HepG2 (cell line): ENCODE results near the gene RERE. TPM values are rescaled to one million over a fixed set of nuclear protein-coding genes. Genes with fewer than 3 reads are reported as not detected.

Experiments used
- EHMT2 ChIP-seq: fragments of 200-600 bp; sonication (generic); IDR thresholded peaks from 2 replicates; pipeline ENCODE4 v1.7.0; 2017; ENCODE audit warnings: antibody characterized with exemption, low read depth, low read length, borderline replicate concordance
- GABPA ChIP-seq, 2 experiments: IDR thresholded peaks; 2 replicates each; pipeline ENCODE4 v1.6.1; 2011 to 2016; ENCODE audit warnings: low read depth in 2 of 2, low read length in 1 of 2, missing biosample characterization in 1 of 2, missing genetic modification characterization in 1 of 2
- GABPB1 ChIP-seq: IDR thresholded peaks from 2 replicates; pipeline ENCODE4 v1.6.1; 2016; ENCODE audit warnings: mild to moderate bottlenecking, missing genetic modification reagents, moderate library complexity, missing compliant biosample characterization
- KAT8 ChIP-seq: IDR thresholded peaks from 2 replicates; pipeline ENCODE4 v1.6.1; 2016; ENCODE audit warnings: missing genetic modification reagents, missing compliant biosample characterization
- NPAS2 ChIP-seq: sonication (generic); formaldehyde crosslinking; IDR thresholded peaks from 2 replicates; pipeline ENCODE4 v1.8.0; 2022; ENCODE audit warnings: mild to moderate bottlenecking, missing genetic modification reagents, borderline replicate concordance
- POLR2AphosphoS5 ChIP-seq: IDR thresholded peaks from 2 replicates; pipeline ENCODE4 v1.6.1; 2012; ENCODE audit warnings: low read depth, low read length
- TAF1 ChIP-seq: sonication (generic); formaldehyde crosslinking; IDR thresholded peaks from 2 replicates; pipeline ENCODE4 v1.4.0; 2020; ENCODE audit warnings: missing genetic modification reagents
- TARDBP ChIP-seq: sonication (generic); formaldehyde crosslinking; IDR thresholded peaks from 2 replicates; pipeline ENCODE4 v1.8.0; 2022; ENCODE audit warnings: mild to moderate bottlenecking, missing genetic modification reagents
- THYN1 ChIP-seq: sonication (generic); formaldehyde crosslinking; IDR thresholded peaks from 2 replicates; pipeline ENCODE4 v1.8.1; 2023; ENCODE audit warnings: low read depth, mild to moderate bottlenecking, moderate library complexity, missing genetic modification reagents, borderline replicate concordance
- ZFP36L2 ChIP-seq: sonication (generic); formaldehyde crosslinking; IDR thresholded peaks from 2 replicates; pipeline ENCODE4 v1.4.0; 2020; ENCODE audit warnings: missing genetic modification reagents
- ZFX ChIP-seq: sonication (generic); formaldehyde crosslinking; IDR thresholded peaks from 2 replicates; pipeline ENCODE4 v1.4.0; 2020; ENCODE audit warnings: mild to moderate bottlenecking, low read depth, missing genetic modification reagents, moderate library complexity
- ZNF441 ChIP-seq: sonication (generic); formaldehyde crosslinking; IDR thresholded peaks from 2 replicates; pipeline ENCODE4 v1.7.0; 2021; ENCODE audit warnings: missing genetic modification reagents, borderline replicate concordance
- polyA plus RNA-seq, 8 experiments: library from polyadenylated mRNA; depleted of rRNA in 3 of 8; stranded (reverse) in 7 of 8; unstranded in 1 of 8; fragments of >200 nt; fragmentation: Illumina TruSeq in 4 of 8; extraction: Trizol in 4 of 8; gene quantifications; 2 replicates each; pipeline versions ENCODE4 v1.2.1 to v1.2.3, GENCODE V29; 2011 to 2016; ENCODE audit warnings: low read depth in 4 of 8, missing spikeins in 1 of 8, mixed read lengths in 1 of 8; ENCODE audit not compliant: insufficient read depth in 1 of 8
- total RNA-seq, 5 experiments: library from RNA; depleted of rRNA; stranded (reverse); fragments of >200 nt; fragmentation: Illumina TruSeq; extraction: Trizol; gene quantifications; 2 replicates each; pipeline ENCODE4 v1.2.3, GENCODE V29; 2016; ENCODE audit warnings: low read depth in 1 of 5
- TF ChIP-seq, protein P1 (sequence below): sonication (generic); formaldehyde crosslinking; IDR thresholded peaks from 2 replicates; pipeline ENCODE4 v1.4.0; 2020; ENCODE audit warnings: missing genetic modification reagents, borderline replicate concordance
- TF ChIP-seq, protein P2 (sequence below): sonication (generic); formaldehyde crosslinking; IDR thresholded peaks from 2 replicates; pipeline ENCODE4 v1.4.0; 2020; ENCODE audit warnings: missing genetic modification reagents

The RERE gene
- total and polyA plus RNA-seq, 2 of the 13 experiments (the other 11 are each of a cell fraction or from before 2014, with no cell fraction given) = 18.3 to 21.9 TPM

DNA sequence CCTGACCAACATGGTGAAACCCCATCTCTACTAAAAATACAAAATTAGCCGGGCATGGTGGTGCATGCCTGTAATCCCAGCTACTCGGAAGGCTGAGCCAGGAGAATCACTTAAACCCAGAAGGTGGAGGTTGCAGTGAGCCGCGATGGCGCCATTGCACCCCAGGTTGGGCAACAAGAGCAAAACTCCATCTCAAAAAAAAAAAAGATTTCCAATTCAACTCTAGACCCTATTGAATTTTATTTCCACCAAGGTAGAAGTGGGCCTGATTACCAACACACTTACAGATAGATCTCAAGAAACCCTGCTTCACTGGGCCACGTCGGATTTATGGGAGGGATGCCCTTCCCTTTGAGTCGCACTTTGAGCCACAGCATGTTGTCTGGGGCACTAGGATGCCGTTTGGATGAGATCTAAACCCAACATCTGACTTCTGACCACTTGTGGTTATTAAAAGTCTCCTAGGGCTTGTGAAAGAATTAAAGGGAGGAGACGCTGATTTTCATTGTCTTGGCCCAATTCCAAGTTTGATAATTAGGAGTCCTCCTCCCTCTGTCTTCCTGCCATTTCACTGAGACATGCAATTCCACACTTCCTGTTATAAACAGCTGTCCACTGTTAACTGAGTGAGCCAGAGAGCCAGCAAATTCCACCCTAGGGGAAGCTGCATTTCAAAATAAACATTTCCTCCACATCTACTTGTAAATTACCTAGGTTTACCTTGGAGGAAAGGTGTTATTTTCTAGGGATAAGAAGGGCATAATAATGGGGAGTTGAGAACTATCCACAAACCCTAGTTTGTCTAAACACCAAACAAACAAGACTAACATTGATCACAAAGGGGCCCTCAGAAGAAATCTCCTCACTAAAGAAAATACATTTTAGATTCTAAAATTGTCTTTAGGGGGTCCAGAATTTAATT is 5.2 kb upstream of the RERE start (continued):
- TF ChIP-seq, protein P1, sequence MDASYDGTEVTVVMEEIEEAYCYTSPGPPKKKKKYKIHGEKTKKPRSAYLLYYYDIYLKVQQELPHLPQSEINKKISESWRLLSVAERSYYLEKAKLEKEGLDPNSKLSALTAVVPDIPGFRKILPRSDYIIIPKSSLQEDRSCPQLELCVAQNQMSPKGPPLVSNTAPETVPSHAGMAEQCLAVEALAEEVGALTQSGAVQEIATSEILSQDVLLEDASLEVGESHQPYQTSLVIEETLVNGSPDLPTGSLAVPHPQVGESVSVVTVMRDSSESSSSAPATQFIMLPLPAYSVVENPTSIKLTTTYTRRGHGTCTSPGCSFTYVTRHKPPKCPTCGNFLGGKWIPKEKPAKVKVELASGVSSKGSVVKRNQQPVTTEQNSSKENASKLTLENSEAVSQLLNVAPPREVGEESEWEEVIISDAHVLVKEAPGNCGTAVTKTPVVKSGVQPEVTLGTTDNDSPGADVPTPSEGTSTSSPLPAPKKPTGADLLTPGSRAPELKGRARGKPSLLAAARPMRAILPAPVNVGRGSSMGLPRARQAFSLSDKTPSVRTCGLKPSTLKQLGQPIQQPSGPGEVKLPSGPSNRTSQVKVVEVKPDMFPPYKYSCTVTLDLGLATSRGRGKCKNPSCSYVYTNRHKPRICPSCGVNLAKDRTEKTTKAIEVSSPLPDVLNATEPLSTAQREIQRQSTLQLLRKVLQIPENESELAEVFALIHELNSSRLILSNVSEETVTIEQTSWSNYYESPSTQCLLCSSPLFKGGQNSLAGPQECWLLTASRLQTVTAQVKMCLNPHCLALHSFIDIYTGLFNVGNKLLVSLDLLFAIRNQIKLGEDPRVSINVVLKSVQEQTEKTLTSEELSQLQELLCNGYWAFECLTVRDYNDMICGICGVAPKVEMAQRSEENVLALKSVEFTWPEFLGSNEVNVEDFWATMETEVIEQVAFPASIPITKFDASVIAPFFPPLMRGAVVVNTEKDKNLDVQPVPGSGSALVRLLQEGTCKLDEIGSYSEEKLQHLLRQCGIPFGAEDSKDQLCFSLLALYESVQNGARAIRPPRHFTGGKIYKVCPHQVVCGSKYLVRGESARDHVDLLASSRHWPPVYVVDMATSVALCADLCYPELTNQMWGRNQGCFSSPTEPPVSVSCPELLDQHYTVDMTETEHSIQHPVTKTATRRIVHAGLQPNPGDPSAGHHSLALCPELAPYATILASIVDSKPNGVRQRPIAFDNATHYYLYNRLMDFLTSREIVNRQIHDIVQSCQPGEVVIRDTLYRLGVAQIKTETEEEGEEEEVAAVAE (CRISPR knock-in tag) = peak; percentile 55; the same call in 1 of the 2 replicates
- 0 out of 2 replicates have a peak, but pooled peaks have one; percentile 7 for TF ChIP-seq GABPB1 (CRISPR knock-in tag)
- TF ChIP-seq EHMT2 = no peak
- peak; percentile 49; the same call in 1 of the 2 replicates for TF ChIP-seq POLR2AphosphoS5
- TF ChIP-seq THYN1 (CRISPR knock-in tag) = no peak
- TF ChIP-seq TAF1 (CRISPR knock-in tag) = peak; percentile 40; the same call in 1 of the 2 replicates
- peak; percentile 79 for TF ChIP-seq ZNF441 (CRISPR knock-in tag)
- peak; percentile 37; the same call in 1 of the 2 replicates for TF ChIP-seq ZFX (CRISPR knock-in tag)
- TF ChIP-seq, protein P2, sequence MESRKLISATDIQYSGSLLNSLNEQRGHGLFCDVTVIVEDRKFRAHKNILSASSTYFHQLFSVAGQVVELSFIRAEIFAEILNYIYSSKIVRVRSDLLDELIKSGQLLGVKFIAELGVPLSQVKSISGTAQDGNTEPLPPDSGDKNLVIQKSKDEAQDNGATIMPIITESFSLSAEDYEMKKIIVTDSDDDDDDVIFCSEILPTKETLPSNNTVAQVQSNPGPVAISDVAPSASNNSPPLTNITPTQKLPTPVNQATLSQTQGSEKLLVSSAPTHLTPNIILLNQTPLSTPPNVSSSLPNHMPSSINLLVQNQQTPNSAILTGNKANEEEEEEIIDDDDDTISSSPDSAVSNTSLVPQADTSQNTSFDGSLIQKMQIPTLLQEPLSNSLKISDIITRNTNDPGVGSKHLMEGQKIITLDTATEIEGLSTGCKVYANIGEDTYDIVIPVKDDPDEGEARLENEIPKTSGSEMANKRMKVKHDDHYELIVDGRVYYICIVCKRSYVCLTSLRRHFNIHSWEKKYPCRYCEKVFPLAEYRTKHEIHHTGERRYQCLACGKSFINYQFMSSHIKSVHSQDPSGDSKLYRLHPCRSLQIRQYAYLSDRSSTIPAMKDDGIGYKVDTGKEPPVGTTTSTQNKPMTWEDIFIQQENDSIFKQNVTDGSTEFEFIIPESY (CRISPR knock-in tag) = peak; percentile 72; the same call in 1 of the 2 replicates
- no peak for TF ChIP-seq GABPA (IDR thresholded peaks at IDR 0.05; ENCODE audit: low read depth, low read length)
- peak; percentile 58; the same call in 1 of the 2 replicates for TF ChIP-seq GABPA (CRISPR knock-in tag; IDR thresholded peaks at IDR 0.05; ENCODE audit: low read depth)
- 0 out of 2 replicates have a peak, but pooled peaks have one; percentile 35 for TF ChIP-seq TARDBP (CRISPR knock-in tag)
- TF ChIP-seq ZFP36L2 (CRISPR knock-in tag) = no peak
- peak; percentile 65 for TF ChIP-seq KAT8
- TF ChIP-seq NPAS2 (CRISPR knock-in tag) = no peak
